CD4-positive, alpha-beta T cell treated with Interferon alpha-2 for 1 hour (primary cell): ENCODE data around the gene FCGR3B.
"Not testable (repeated sequence)": the region's sequence is repeated elsewhere in the genome, so short reads cannot be mapped to it uniquely, and the experiment has no call there.

Source experiments
- DNase-seq, 2 donors: peaks; one replicate each; pipeline ENCODE4 v3.0.0-alpha.2; 2020 to 2022

FCGR3B gene

DNA sequence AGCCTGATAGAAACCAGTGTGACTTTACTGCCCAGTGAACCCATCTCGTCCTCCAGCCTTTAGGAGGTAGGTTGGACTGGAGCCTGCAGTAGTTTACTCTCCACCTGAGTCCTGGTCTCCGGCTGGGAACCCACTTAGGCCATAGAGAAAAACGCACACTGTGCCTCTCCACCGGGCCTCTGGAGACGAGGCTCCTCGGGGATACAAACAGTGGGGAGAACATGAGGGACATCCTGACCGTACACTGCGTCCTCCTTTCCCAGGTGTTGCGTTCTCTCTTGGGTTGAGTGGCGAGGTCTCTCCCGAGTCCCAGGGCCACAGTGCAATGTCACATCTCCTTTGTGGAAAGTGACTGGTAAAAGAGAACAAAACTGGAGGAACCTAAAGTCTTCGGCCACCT is 26.0 kb downstream of the FCGR3B start:
- not testable (repeated sequence) for DNase-seq

DNA sequence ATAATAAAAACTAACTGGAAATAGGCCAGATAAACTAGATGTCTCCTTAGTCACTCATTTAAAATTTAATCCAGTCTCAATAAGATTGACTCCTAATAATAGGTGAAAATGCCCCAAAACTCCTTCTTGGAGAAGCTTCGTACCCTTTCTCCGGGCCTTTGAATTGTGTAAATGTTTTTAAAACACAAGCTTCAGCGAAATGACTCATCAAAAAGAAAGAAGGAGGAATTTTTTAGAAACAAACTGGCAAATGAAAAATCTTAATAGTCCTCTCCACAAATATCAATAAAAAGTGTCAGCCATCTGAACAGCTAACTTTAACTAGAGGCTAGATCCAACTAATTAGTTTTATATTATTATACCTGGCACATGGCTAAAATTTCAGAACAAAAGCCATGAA is 33.9 kb downstream of the FCGR3B start:
- not testable (repeated sequence) for DNase-seq

DNA sequence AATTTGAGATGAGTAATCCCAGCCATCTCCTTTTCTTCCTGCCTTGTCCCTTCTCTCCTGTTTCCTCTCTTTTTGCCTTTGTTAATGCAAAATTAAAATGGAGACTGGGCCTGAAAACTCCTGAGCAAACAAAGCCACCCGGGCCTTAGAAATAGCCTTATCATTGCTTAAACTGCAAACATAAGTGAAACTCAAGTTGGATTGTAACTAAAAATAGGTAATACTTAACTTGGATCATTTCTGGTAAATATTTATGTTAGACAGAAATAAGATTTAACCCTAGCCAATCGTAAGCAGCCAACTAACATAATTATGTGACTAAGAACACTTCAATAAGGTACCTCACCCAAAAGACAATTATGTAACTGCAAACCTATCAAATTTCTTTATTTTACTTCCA is 35.4 kb downstream of the FCGR3B start:
- not testable (repeated sequence) for DNase-seq

- DNase-seq = not testable (repeated sequence)
These were observed 35.8 kb downstream of the FCGR3B start for GRCh38 chr1:161595173-161595572.

DNA sequence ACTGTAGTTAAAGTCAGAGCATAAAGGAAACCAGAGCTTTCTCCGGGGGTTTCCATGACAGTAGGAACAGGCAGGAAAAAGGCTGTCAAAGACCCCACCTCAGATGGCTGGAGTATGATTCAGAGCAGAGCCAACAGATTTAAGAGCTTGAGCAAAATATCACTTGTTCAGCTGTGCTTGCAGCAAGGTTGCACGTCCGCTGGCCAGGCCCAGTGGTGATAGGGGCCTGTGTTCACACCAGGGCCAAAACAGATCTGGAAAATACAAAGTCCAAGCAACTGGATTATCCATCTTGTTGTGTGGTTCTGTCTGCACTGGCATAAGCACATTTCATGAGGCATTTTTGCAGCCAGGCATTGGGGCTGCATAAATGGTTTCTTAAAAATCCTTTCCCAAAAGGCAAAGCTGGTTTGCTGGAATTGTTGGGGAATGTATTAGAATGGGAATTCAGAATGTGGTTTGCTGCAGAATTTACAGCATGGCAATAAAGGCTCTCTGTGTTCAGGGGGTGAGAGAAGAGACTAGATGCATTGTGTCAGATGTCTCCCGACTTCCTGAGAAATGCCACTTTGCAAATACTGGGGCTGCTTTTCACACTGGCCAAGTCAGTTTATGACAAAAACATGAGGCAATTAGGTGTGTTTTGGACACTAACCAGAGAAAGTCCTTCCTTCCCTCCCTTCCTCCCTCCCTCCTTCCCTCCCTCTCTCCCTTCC is 36.5 kb downstream of the FCGR3B start:
- not testable (repeated sequence) for DNase-seq

DNA sequence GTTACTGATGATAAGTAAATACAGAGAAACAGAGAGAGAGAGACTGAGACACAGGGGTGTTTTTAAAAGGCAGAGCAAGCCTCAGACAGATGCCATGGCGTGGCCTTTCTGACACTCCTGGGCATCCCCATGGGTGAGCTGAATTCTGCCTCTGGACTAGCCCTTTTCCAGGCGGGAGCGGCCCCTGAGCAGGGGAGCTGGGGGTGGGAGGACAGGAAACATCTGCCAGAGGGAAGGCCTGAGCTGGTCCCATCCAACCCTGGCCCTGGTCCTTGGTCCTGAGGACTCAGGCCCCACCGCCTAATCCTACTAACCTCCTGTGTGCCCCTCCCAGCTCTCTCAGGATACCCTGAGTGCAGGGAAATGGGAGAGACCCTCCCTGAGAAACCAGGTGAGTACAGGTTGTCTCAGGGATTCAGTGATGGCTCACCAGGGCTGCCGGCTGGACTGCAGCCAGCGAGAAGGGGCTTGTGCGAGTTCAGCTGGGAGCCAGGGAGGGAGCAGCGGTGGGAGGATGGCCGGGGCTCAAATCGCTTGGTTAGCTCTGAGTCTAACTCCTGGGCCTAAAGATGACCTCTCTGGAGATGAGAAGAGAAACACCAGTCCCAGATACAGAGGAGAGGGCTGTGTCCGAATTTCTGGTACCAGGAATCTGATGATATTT is 37.8 kb downstream of the FCGR3B start:
- DNase-seq = not testable (repeated sequence)

DNA sequence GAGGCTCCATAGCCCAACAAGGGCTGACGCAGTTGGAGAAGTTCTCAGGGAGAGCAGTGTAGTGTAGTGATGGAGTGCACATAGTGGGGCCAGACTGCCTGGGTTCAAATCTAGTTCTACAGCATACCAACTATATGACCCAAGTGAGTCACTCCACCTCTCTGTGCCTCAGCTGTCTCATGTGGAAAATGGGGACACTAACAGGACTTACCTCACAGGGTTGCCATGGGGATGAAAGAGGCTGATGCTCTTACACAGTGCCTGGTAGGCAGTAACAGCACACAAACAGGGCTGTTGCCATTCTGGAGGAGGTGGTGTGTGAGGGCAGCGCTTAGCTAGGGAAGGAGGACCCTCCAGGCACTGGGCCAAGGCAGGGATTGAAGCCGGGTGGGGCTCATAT is 38.4 kb downstream of the FCGR3B start:
- DNase-seq = not testable (repeated sequence)

- DNase-seq = not testable (repeated sequence)
These were observed 41.1 kb downstream of the FCGR3B start for GRCh38 chr1:161589920-161590319.

DNA sequence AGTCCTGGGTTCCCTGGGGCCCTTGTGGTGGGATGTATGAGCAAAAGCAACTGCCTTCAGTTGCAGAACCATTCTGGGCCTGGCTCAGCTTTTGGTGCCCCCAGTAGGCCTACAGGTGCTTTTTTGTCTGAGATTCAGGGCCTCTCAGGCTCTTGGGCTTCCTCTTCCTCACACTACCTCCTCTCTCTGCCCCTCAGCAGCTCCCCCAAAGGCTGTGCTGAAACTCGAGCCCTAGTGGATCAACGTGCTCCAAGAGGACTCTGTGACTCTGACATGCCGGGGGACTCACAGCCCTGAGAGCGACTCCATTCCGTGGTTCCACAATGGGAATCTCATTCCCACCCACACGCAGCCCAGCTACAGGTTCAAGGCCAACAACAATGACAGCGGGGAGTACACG is 41.6 kb downstream of the FCGR3B start:
- DNase-seq = not testable (repeated sequence)

DNA sequence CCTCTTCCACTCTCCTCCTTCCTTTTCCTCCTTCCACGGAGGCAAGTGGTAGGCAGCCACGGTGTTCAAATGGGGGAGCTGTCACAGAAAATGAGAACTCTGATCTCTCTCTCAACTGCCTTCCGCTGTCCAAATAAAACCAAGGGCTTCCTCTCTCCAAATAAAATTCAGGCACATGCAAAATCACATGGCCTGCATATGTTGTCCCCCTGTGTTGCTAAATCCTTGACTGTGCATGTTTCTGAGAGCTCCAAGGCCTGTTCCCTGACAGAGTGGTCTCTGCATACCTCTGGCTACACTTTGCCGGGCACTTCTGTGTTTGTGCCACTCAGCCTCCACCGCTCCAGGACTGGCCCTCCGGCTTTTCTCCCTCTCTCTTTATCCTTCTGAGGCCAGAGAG is 42.4 kb downstream of the FCGR3B start:
- not testable (repeated sequence) for DNase-seq

GRCh38 chr1:161582882-161583281 is 48.1 kb downstream of the FCGR3B start:
- DNase-seq = not testable (repeated sequence)

- DNase-seq = not testable (repeated sequence)
These were observed 50.0 kb downstream of the FCGR3B start for GRCh38 chr1:161580879-161581537.

DNA sequence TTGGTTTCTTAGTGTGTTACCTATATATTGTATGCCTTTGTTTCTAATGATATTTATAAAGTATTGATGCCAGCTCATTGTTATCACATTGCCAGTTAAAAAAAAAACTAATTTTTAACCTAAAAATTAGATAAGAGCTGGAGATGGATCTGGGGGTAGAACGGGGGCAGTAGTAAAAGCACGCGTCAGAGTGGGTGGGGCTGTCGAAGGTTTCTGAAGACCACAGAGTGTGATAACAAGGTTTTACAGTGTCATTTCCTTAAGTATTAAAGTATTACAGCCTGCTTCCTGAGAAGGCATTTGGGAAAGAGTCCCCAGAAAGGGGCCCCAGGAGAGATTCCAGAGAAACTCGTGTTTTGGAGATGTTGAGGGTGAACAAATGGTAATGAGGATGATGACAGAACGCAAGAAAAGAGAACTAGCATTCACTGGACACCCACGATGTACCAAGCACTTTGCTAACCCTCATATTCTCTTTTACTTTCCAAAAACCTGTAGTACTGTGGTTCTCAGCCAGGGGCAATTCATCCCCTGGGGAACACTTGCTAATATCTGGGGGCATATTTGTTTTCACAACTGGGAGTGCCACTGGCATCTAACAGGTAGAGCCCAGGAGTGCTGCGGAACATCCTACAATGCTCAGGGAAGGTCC is 51.0 kb downstream of the FCGR3B start:
- not testable (repeated sequence) for DNase-seq

- not testable (repeated sequence) for DNase-seq
These were observed 54.3 kb downstream of the FCGR3B start for GRCh38 chr1:161576676-161577075.
